ENCODE results near the gene SRRM3. TPM values are rescaled to one million over a fixed set of nuclear protein-coding genes. Genes with fewer than 3 reads are reported as not detected.

The SRRM3 gene
- total and polyA plus RNA-seq, 9 of the 15 experiments (the other 6 are each of a cell fraction or from before 2014, with no cell fraction given): 0.04 to 0.91 (median 0.46) TPM; not detected in 2

GRCh38 chr7:76283254-76284159 is 81.8 kb downstream of the SRRM3 start:
- Histone ChIP-seq H3K9me3 (replicated peaks; ENCODE audit: control insufficient read depth, insufficient read depth, low read depth, low read length) (no peaks in the 10 kb centered on the region), H3K4me1 (replicated peaks in 1 of 2; ENCODE audit: control insufficient read depth in 2 of 2, insufficient read depth in 2 of 2, low read length in 2 of 2) (peaks cover 0 to 40% of the 10 kb centered on the region in 2 experiments; a peak in 3 of 5 replicates), H3K79me2 (ENCODE audit: control insufficient read depth, insufficient read depth, low read length) (no peaks in the 10 kb centered on the region), H3K4me3 (no peak overlapping the region), H3K27me3 (ENCODE audit: control insufficient read depth in 2 of 2, insufficient read depth in 2 of 2, low read length in 2 of 2) (peaks cover 31 to 49% of the 10 kb centered on the region in 2 experiments; a peak in 4 of 5 replicates), H3K27ac (ENCODE audit: extremely low read depth, low read depth, low read length) (no peak overlapping the region), H3K9me1 (ENCODE audit: control insufficient read depth, insufficient read depth, low read length) (no peaks in the 10 kb centered on the region), H4K20me1 (replicated peaks; ENCODE audit: control insufficient read depth, insufficient read depth, low read length) (no peaks in the 10 kb centered on the region), H2AFZ (ENCODE audit: low read depth, low read length) (no peak overlapping the region), H3K36me3 (ENCODE audit: control insufficient read depth, insufficient read depth, low read length) (no peaks in the 10 kb centered on the region), H3K4me2 (ENCODE audit: insufficient read depth, low read length) (no peak overlapping the region), H3K9ac (ENCODE audit: insufficient read depth in 1 of 2, low read depth in 2 of 2, low read length in 2 of 2) (no peak overlapping the region)
- TF ChIP-seq RBM25 (IDR thresholded peaks at IDR 0.05; ENCODE audit: low read depth, low read length, severe bottlenecking): peak; percentile 19
- no peak for TF ChIP-seq ARID2 (IDR thresholded peaks at IDR 0.05)
- no peak for TF ChIP-seq ZNF431 (CRISPR knock-in tag; IDR thresholded peaks at IDR 0.05)
- TF ChIP-seq HMBOX1 (IDR thresholded peaks at IDR 0.05): 0 out of 2 replicates have a peak, but pooled peaks have one; percentile 17
- TF ChIP-seq, protein P1, sequence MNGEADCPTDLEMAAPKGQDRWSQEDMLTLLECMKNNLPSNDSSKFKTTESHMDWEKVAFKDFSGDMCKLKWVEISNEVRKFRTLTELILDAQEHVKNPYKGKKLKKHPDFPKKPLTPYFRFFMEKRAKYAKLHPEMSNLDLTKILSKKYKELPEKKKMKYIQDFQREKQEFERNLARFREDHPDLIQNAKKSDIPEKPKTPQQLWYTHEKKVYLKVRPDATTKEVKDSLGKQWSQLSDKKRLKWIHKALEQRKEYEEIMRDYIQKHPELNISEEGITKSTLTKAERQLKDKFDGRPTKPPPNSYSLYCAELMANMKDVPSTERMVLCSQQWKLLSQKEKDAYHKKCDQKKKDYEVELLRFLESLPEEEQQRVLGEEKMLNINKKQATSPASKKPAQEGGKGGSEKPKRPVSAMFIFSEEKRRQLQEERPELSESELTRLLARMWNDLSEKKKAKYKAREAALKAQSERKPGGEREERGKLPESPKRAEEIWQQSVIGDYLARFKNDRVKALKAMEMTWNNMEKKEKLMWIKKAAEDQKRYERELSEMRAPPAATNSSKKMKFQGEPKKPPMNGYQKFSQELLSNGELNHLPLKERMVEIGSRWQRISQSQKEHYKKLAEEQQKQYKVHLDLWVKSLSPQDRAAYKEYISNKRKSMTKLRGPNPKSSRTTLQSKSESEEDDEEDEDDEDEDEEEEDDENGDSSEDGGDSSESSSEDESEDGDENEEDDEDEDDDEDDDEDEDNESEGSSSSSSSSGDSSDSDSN (IDR thresholded peaks at IDR 0.05; ENCODE audit: borderline replicate concordance in 1 of 2, low read depth in 2 of 2, low read length in 2 of 2): no peak
- TF ChIP-seq ZFP36 (IDR thresholded peaks at IDR 0.05; ENCODE audit: low read depth, low read length, partially characterized antibody): peak; percentile 50
- TF ChIP-seq ETS2 (tag; IDR thresholded peaks at IDR 0.05; ENCODE audit: borderline replicate concordance, poor library complexity, severe bottlenecking): no peak
- TF ChIP-seq BCOR (IDR thresholded peaks at IDR 0.05): peak; percentile 46
- TF ChIP-seq KLF13 (tag; IDR thresholded peaks at IDR 0.05; ENCODE audit: borderline replicate concordance, low read depth): no peak
- TF ChIP-seq, protein P2, sequence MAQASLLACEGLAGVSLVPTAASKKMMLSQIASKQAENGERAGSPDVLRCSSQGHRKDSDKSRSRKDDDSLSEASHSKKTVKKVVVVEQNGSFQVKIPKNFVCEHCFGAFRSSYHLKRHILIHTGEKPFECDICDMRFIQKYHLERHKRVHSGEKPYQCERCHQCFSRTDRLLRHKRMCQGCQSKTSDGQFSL (CRISPR knock-in tag; IDR thresholded peaks at IDR 0.05): 0 out of 2 replicates have a peak, but pooled peaks have one; percentile 21
- TF ChIP-seq, protein P2 (tag; IDR thresholded peaks at IDR 0.05): no peak
- no peak for DNase-seq (ENCODE audit: extremely low read depth in 1 of 4, low spot score in 3 of 4)
- CTCF ChIA-PET (ENCODE audit: low intra/inter-chr PET ratio): interaction anchor here (0.6 kb wide), 1 partner anchor 83 kb away, joined by 4 read pairs; no protein-coding TSS in a partner anchor
- no peak for ATAC-seq
- no TSS peak for BruUV-seq (replicated peaks)
- 19% methylated on average over 13 of the region's 17 CpGs for WGBS (ENCODE audit: insufficient coverage, low coverage, missing lambda C conversion rate)
- FAIRE-seq: no peak
- POLR2A ChIA-PET: interaction anchor here (0.6 kb wide), 1 partner anchor 439 kb away, joined by 4 read pairs; no protein-coding TSS in a partner anchor
- intact Hi-C loops (cut with micrococcal nuclease): no loop called here
- in situ Hi-C loops (cut with MboI): no loop called here

Data from K562 (cell line).